ENCODE measurements around the gene COX5A.
A peak's percentile ranks its signal among the peaks of the same experiment; 100 is the strongest.

GRCh38 chr15:74873036-74873755 is 64.7 kb downstream of the COX5A start, which contains the start of gene SCAMP2:
- TF ChIP-seq, protein P1, sequence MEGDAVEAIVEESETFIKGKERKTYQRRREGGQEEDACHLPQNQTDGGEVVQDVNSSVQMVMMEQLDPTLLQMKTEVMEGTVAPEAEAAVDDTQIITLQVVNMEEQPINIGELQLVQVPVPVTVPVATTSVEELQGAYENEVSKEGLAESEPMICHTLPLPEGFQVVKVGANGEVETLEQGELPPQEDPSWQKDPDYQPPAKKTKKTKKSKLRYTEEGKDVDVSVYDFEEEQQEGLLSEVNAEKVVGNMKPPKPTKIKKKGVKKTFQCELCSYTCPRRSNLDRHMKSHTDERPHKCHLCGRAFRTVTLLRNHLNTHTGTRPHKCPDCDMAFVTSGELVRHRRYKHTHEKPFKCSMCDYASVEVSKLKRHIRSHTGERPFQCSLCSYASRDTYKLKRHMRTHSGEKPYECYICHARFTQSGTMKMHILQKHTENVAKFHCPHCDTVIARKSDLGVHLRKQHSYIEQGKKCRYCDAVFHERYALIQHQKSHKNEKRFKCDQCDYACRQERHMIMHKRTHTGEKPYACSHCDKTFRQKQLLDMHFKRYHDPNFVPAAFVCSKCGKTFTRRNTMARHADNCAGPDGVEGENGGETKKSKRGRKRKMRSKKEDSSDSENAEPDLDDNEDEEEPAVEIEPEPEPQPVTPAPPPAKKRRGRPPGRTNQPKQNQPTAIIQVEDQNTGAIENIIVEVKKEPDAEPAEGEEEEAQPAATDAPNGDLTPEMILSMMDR (IDR thresholded peaks at IDR 0.05): no peak
- TF ChIP-seq POLR2A (IDR thresholded peaks at IDR 0.05) (peak in 1 of 2 donors; percentile 55), POLR2AphosphoS5 (IDR thresholded peaks at IDR 0.05) (peak; percentile 12 to 87 (median 52)), EP300 (IDR thresholded peaks at IDR 0.05) (no peak)
